ENCODE results near the gene LMNB1. TPM values are rescaled to one million over a fixed set of nuclear protein-coding genes. Genes with fewer than 3 reads are reported as not detected.
"Not testable (repeated sequence)": the region's sequence is repeated elsewhere in the genome, so short reads cannot be mapped to it uniquely, and the experiment has no call there.

LMNB1 gene
- total RNA-seq, 3 donors from 2014 or later: 4.8 to 6.4 (median 5.2) TPM

- Histone ChIP-seq H3K27me3 (no peaks in the 10 kb centered on the region), H3K4me3 (peak overlapping the region; percentile 73 to 96 (median 75)), H3K27ac (peak overlapping the region; percentile 95 to 96), H3K9me3 (no peaks in the 10 kb centered on the region), H3K4me1 (peaks cover 0 to 8% of the 10 kb centered on the region in 2 donors), H3K36me3 (no peaks in the 10 kb centered on the region)
- intact Hi-C loops (cut with DNase I; ENCODE audit: low total_unique reads): no loop called here
- peak; percentile 30 to 53 for DNase-seq (ENCODE audit: low spot score in 2 of 2)
- TF ChIP-seq POLR2A (IDR thresholded peaks at IDR 0.05) (no peak), CTCF (IDR thresholded peaks at IDR 0.05) (no peak), POLR2AphosphoS5 (IDR thresholded peaks at IDR 0.05) (no peak)
Measured at GRCh38 chr5:126777257-126777974, 480 bp downstream of the LMNB1 start.

GRCh38 chr5:126777975-126778674 lies 1.2 kb downstream of the LMNB1 start:
- DNase-seq (ENCODE audit: low spot score in 2 of 2): peak; percentile 57 to 61
- TF ChIP-seq POLR2AphosphoS5 (IDR thresholded peaks at IDR 0.05): no peak
- TF ChIP-seq POLR2A (IDR thresholded peaks at IDR 0.05): no peak
- TF ChIP-seq CTCF (IDR thresholded peaks at IDR 0.05): no peak
- Histone ChIP-seq H3K36me3 (no peaks in the 10 kb centered on the region), H3K27me3 (no peaks in the 10 kb centered on the region), H3K4me1 (peaks cover 0 to 8% of the 10 kb centered on the region in 2 donors), H3K4me3 (peak overlapping the region; percentile 73 to 96 (median 75)), H3K9me3 (no peaks in the 10 kb centered on the region), H3K27ac (peak overlapping the region; percentile 95 to 96)
- intact Hi-C loops (cut with DNase I; ENCODE audit: low total_unique reads): no loop called here

GRCh38 chr5:126778675-126779403 lies 1.9 kb downstream of the LMNB1 start:
- DNase-seq (ENCODE audit: low spot score in 2 of 2): no peak
- Histone ChIP-seq H3K9me3 (no peaks in the 10 kb centered on the region), H3K4me3 (peak overlapping the region; percentile 73 to 96 (median 75)), H3K4me1 (peaks cover 0 to 8% of the 10 kb centered on the region in 2 donors), H3K36me3 (no peaks in the 10 kb centered on the region), H3K27me3 (no peaks in the 10 kb centered on the region), H3K27ac (peak overlapping the region; percentile 95 to 96)
- TF ChIP-seq CTCF (IDR thresholded peaks at IDR 0.05) (no peak), POLR2A (IDR thresholded peaks at IDR 0.05) (no peak), POLR2AphosphoS5 (IDR thresholded peaks at IDR 0.05) (no peak)
- intact Hi-C loops (cut with DNase I; ENCODE audit: low total_unique reads): no loop called here

- no peaks in the 10 kb centered on the region for H3K9me3 ChIP-seq
- DNase-seq (ENCODE audit: low spot score in 2 of 2): no peak
- no peak overlapping the region for H3K27ac ChIP-seq
- no peaks in the 10 kb centered on the region for H3K36me3 ChIP-seq
- peaks cover 0 to 8% of the 10 kb centered on the region in 2 donors for H3K4me1 ChIP-seq
- H3K4me3 ChIP-seq: no peak overlapping the region
- no peak for TF ChIP-seq POLR2AphosphoS5 (IDR thresholded peaks at IDR 0.05)
- TF ChIP-seq POLR2A (IDR thresholded peaks at IDR 0.05): no peak
- peak in 2 of 3 donors; percentile 47 to 58 for TF ChIP-seq CTCF (IDR thresholded peaks at IDR 0.05)
- H3K27me3 ChIP-seq: no peaks in the 10 kb centered on the region
- intact Hi-C loops (cut with DNase I; ENCODE audit: low total_unique reads): no loop called here
Measured at GRCh38 chr5:126780165-126780827, 3.4 kb downstream of the LMNB1 start.

- intact Hi-C loops (cut with DNase I; ENCODE audit: low total_unique reads); H3K36me3 ChIP-seq; H3K27ac ChIP-seq; H3K27me3 ChIP-seq; H3K4me1 ChIP-seq; H3K9me3 ChIP-seq; H3K4me3 ChIP-seq; DNase-seq (ENCODE audit: low spot score in 2 of 2): not testable (repeated sequence)
Measured at GRCh38 chr5:126788409-126788808, 11.5 kb downstream of the LMNB1 start.
